HG03469 (cell line): ENCODE measurements around the gene GRM5.
"Not testable (repeated sequence)": the region's sequence is repeated elsewhere in the genome, so short reads cannot be mapped to it uniquely, and the experiment has no call there.

ENCODE experiments used
- ATAC-seq: cut with Tn5 transposase; IDR thresholded peaks from one replicate; pipeline ENCODE4 v1.9.1; 2021; ENCODE audit warnings: mild to moderate bottlenecking, moderate library complexity, moderate number of reproducible peaks; ENCODE audit not compliant: unreplicated experiment

Gene GRM5

GRCh38 chr11:88978992-88979391 lies 86.8 kb downstream of the GRM5 start:
- not testable (repeated sequence) for ATAC-seq

DNA sequence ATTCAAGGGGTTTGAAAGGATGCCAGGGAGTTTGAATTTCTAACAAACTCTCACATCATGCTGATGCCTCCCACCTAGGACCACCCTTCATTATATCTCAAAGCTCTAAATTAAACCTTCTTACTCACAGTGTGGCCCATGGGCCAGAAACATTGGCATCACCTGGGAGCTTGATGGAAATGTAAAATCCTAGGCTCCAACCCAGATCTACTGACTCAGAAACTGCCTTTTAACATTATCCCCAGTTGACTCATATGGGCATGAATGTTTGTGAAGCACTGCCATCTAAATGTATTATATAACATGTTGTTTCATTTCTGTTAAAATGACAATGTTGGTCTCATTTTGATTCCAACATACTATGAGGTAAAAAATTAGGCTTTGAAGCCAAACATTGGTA lies 90.3 kb downstream of the GRM5 start:
- ATAC-seq = not testable (repeated sequence)

DNA sequence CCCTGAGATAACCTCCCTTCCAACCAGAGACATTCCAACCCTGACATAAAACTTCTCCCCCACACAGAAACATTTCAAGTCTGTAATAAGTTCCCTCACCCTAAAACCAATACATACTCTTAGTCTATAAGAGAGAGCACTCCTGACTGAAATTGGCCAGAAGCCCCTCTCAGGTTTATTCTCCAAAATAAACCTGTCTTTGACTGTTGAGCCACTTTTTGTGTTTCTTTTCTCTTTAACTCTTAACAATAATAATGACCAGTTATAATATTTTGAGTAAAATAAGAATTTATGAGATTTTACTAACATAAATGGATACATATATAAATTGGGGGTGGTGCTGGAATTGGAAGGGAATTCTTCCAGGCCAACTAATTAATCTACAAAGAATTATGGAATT lies 93.6 kb downstream of the GRM5 start:
- ATAC-seq = no peak

DNA sequence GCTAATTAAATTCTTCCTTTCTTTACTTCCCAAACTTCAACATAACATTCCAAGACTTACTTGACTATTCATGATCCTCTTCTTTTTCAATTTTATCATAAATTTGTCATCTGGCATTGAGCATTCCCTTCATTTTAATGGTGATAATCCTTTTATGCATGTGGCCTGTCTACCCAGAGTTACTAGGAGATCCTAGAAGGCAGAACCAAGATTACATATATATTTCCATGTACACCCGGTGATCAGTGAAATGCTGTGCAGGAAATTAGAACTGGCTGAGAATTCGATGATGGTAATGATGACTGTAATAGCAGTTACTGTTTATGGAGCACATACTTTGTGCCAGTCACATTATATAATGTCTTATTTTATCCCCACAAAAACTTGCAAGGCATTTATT lies 104.2 kb downstream of the GRM5 start:
- ATAC-seq = not testable (repeated sequence)

- ATAC-seq = not testable (repeated sequence)
Measured at GRCh38 chr11:88959857-88960256, 105.9 kb downstream of the GRM5 start.

DNA sequence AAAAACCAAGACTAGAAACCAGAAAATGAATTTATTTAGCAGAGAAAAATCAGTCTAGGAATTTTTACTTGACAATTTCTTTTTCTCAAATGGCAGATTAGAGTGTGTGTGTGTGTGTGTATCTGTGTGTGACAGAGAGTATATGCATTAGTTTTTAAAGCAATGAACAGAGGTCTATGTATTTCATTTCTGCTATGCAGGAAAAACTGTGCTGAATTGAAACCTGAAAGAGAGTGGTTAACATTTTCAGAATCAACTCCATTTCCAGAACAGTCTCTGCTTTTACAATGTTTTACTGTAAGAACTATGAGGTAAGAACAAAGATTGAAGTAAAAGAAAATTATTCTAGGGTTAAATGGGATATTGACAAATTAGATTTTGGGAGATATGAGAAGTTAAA lies 114.8 kb downstream of the GRM5 start:
- no peak for ATAC-seq

GRCh38 chr11:88948908-88949307 lies 116.9 kb downstream of the GRM5 start:
- ATAC-seq = not testable (repeated sequence)

DNA sequence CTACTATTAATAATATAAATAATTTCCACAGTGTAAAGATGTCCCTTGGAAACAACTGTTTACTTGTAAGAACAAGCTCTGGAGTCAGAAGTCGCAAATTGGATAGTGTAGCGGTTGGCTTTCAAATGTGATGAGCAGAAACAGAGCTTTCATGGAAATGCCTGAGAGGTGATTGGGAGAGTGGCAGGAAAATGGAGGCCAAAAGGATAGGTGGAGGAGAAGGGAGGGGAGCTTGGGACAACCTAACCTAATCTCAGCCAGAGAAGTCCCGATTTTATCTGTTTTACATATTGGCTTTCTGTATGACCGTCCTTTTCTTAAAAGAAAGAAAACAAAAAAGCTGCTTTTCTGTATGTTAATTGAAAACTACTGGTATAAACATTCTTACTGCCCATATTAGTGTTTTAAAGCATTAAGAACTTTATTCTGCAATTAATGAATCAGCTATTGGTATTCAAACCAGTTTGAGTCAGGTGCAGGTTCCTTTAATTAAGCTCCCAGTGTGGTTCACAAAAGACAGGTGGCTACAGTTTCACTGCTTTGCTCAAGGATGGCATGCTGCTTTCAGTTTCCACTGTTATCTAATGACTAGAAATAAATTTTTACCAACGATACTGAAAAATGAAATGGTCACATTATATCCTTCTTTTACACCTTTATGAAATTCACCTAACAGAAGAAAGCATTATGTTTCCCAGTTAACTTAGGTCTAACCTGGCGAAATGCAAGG lies 117.8 kb downstream of the GRM5 start:
- not testable (repeated sequence) for ATAC-seq

GRCh38 chr11:88929665-88930064 lies 136.1 kb downstream of the GRM5 start:
- not testable (repeated sequence) for ATAC-seq

DNA sequence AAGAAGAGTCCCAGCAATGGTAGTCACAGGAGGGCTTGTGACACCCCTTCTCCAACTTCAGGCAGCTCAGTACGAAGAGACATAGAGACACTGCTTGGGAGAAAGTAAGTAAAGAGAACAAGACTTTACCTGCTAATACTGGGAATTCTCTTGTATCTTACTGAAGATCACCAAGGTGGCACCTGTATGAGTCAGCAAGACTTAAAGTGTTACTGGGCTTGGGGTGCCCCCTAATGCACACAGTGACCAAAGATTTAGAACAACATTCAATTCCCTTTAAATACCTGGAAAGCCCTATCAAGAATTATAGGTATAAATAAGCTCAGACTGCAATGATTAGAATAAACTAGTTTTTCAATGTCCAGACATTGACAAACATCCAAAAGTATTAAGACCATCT lies 148.7 kb downstream of the GRM5 start:
- ATAC-seq = not testable (repeated sequence)

- no peak for ATAC-seq
Measured at GRCh38 chr11:88909500-88909899, 156.3 kb downstream of the GRM5 start.

GRCh38 chr11:88901436-88901835 lies 164.3 kb downstream of the GRM5 start:
- ATAC-seq = not testable (repeated sequence)

GRCh38 chr11:88888855-88889254 lies 176.9 kb downstream of the GRM5 start:
- ATAC-seq = not testable (repeated sequence)

DNA sequence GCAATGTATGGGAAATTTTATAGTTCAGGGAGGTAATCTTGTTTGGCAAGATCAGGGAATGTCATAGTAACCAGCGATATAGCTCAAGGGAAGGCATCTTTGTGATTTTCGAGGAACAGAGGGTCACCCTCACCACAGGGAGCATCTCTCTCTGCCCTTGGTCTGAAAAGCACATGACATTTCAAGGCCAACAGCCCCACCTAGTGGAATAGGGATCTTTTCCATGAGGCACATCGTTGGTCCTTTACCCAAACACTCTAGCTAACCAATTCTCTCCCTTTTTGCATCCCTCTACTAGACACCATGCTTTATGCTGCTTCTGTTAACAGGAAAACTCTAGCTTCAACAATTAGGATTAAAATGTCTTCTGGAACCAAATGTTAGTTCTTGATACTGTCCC lies 179.0 kb downstream of the GRM5 start:
- ATAC-seq = peak; percentile 78

DNA sequence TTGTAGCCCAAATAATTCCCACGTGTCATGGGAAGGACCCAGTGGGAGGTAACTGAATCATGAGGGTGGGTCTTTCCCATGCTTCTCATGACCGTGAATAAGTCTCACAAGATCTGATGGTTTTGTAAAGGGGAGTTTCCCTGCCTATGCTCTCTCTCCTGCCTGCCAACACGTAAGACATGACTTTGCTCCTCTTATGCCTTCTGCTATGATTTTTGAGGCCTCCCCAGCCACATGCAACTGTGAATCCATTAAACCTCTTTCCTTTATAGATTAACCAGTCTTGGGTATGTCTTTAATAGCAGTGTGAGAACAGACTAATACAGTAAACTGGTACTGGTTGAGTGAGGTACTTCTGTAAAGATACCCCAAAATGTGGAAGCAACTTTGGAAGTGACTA lies 183.0 kb downstream of the GRM5 start:
- ATAC-seq = not testable (repeated sequence)

DNA sequence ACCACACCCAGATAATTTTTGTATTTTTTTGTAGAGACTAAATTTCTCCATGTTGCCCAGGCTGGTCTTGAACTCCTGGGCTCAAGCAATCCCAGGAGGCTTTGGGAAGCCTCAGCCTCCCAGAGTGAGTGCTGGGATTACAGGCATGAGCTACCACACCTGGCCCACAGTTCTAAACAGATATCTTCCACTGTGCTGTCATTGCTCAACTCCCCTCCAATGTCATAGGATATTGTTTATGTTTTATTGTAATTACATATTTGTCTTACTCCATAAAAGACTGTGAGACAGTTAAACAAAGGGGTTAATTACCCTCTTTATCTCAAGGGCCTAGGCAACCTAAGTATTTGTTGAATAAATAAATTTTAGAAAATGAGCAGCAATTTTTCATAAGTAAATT lies 204.2 kb downstream of the GRM5 start:
- ATAC-seq = no peak

GRCh38 chr11:88860431-88860830 lies 205.4 kb downstream of the GRM5 start:
- not testable (repeated sequence) for ATAC-seq

DNA sequence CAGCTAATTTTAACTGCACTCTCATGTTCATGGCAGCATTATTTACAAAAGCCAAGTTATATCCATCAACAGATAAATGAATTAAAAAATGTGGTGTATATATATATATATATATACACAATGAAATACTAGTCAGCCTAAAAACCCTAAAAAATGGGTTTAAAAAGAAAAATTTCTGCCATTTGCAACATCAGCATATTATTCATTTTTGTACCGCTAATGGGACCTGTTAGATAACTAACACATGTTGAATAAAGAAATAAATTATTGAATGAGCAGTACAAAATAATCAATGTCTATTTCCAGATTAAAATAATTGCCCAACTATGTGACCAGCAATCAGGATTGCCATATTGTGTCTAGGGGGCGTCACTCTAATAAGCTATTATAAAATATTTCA lies 211.8 kb downstream of the GRM5 start:
- ATAC-seq = not testable (repeated sequence)

DNA sequence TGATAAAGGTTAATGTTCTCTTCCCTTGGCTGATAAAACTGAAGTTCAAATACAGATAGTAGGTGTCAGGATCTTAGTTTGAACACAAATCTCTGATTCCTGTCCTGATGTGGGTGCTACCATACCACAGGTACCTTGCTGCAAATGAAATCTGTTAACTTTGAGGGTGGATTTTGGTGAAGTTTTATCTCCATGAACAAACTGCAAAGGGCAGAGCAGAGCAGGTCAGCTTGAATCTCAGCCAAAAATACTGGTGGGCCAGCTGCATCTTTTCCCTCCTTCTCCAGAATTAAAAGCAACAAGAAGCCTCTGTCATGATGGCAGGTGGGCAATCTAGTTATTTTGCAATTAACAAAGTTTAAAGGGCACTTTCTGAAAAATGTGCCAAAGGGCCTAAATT lies 214.2 kb downstream of the GRM5 start:
- ATAC-seq = not testable (repeated sequence)

DNA sequence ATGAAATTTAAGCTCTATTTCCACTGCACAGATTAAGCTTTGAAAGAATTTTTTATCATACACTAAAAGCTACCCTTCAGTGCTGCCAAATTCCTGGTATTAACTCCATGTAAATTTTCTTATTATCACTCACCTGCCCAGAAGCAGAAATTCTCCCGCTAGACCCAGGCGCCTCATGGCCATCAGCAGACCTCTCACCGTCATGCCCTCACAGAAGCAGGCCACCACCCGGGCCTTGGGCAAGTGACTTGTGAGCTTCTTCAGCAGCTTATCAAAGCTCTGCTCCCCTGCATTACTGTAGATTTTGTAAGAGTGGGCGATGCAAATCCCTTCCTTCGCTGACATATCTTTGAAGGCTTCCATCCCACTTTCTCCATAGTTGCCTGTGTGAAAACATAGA lies 216.0 kb downstream of the GRM5 start:
- ATAC-seq = not testable (repeated sequence)

DNA sequence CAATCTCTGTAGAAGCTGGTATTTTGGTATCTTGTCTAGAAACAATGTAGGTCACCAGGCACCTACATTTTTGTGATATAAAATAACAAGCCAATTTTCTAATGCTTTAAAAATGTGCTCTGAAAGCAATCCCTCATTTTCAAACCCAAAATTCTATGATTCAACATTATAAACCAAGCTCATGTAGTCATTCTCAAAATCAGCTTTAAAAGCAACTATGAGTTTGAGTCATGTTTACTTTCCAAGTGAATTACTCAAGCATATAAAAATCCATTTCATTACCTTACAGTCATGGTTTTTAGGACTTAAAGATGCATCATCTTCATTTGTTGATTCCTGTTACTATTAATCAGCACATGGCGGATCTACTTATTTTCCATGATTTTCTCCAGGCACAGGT lies 216.4 kb downstream of the GRM5 start:
- ATAC-seq = no peak

DNA sequence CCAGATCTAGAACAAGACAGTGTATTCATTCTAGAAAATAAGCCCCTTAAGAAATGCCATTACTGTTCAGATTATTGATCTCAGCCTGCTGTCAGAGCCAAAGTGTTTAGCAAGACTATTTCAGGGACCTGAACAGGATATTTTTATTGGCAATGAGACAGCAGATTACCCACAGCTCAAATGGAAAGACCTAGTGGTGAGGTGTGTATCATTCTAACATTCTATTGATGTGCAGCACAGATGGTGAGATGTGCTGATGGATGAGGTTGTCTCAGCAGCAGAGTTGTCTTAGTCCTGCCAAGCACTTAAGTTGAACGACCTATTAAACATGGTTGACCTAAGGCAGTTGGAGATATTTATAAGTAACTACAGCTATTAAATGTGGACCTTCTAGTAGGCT lies 219.5 kb downstream of the GRM5 start:
- not testable (repeated sequence) for ATAC-seq

GRCh38 chr11:88844941-88845340 lies 220.8 kb downstream of the GRM5 start:
- ATAC-seq = not testable (repeated sequence)
